Transverse colon (tissue), 4 donors: ENCODE data around the gene CRYAB. TPM values are rescaled to one million over a fixed set of nuclear protein-coding genes. Genes with fewer than 3 reads are reported as not detected.

Experiments used
- DNase-seq: peaks from one replicate; pipeline ENCODE4 v3.0.0-alpha.2; 2019
- H3K27ac ChIP-seq, 4 donors: fragments of 200-600 bp; sonication (generic); 2 replicates each; pipeline ENCODE4 v1.5.1; 2016 to 2018; ENCODE audit warnings: inconsistent platforms in 4 of 4
- H3K27me3 ChIP-seq: fragments of 200-600 bp; sonication (generic); 2 replicates; pipeline ENCODE4 v1.5.1; 2017; ENCODE audit warnings: inconsistent platforms
- H3K36me3 ChIP-seq, 4 donors: fragments of 200-600 bp; sonication (generic); 2 replicates each; pipeline ENCODE4 v1.5.1; 2017 to 2019; ENCODE audit warnings: inconsistent platforms in 4 of 4
- H3K4me1 ChIP-seq, 4 donors: fragments of 200-600 bp; sonication (generic); 2 replicates each; pipeline ENCODE4 v1.5.1; 2017 to 2020; ENCODE audit warnings: inconsistent platforms in 4 of 4
- H3K4me3 ChIP-seq, 4 donors: fragments of 200-600 bp; sonication (generic); 1 replicate in 1 of 4; 2 replicates in 3 of 4; pipeline versions ENCODE4 v1.5.1 to v1.6.1; 2017 to 2019; ENCODE audit warnings: inconsistent platforms in 4 of 4
- H3K9me3 ChIP-seq, 2 donors: fragments of 200-600 bp; sonication (generic); 2 replicates each; pipeline ENCODE4 v1.5.1; 2017 to 2019; ENCODE audit warnings: inconsistent platforms in 2 of 2
- CTCF ChIP-seq, 5 experiments: fragments of 200-600 bp in 3 of 5; fragments of 450-650 bp in 2 of 5; sonication (generic) in 3 of 5; IDR thresholded peaks; 1 replicate in 2 of 5; 2 replicates in 3 of 5; pipeline ENCODE4 v1.5.1; 2016 to 2017; ENCODE audit warnings: antibody characterized with exemption in 5 of 5, inconsistent platforms in 3 of 5, mild to moderate bottlenecking in 2 of 5, moderate library complexity in 1 of 5
- EP300 ChIP-seq: sonication (generic); formaldehyde crosslinking; IDR thresholded peaks from one replicate; pipeline ENCODE4 v1.6.1; 2017; ENCODE audit warnings: antibody characterized with exemption, low read depth
- POLR2A ChIP-seq: fragments of 450-650 bp; IDR thresholded peaks from one replicate; pipeline ENCODE4 v1.6.1; 2016; ENCODE audit warnings: antibody characterized with exemption, mild to moderate bottlenecking, moderate library complexity
- POLR2AphosphoS5 ChIP-seq, 3 donors: sonication (generic); formaldehyde crosslinking; IDR thresholded peaks; one replicate each; pipeline ENCODE4 v1.6.1; 2016; ENCODE audit warnings: antibody characterized with exemption in 3 of 3
- WGBS, 2 donors: methylation state at CpG; one replicate each; pipeline ENCODE4 v1.1.5; 2018; ENCODE audit warnings: low coverage in 1 of 2; 5-methylcytosine and 5-hydroxymethylcytosine counted together
- in situ Hi-C, 4 donors: fragments of 200-750 bp; cut with MboI; loops; one replicate each; pipeline versions ENCODE4 v1.15.0 to v1.15.1; 2017; ENCODE audit warnings: low sequenced_read_pairs in 3 of 4, low pct_ligation_motif_present in 1 of 4, low pct_unique_long_range_greater_than_20kb in 1 of 4
- intact Hi-C: fragments of 100-400 bp; cut with DNase I; formaldehyde crosslinking; loops from one replicate; pipeline ENCODE4 v1.15.1; 2023; ENCODE audit warnings: low total_unique reads
- total RNA-seq, 4 donors: library from RNA; depleted of rRNA; stranded (reverse); fragments of >200 nt; gene quantifications; one replicate each; pipeline ENCODE4 v1.1.0, GENCODE V29; 2016

CRYAB gene
- total RNA-seq, 4 donors from 2014 or later = 38.0 to 112 (median 68.2) TPM

DNA sequence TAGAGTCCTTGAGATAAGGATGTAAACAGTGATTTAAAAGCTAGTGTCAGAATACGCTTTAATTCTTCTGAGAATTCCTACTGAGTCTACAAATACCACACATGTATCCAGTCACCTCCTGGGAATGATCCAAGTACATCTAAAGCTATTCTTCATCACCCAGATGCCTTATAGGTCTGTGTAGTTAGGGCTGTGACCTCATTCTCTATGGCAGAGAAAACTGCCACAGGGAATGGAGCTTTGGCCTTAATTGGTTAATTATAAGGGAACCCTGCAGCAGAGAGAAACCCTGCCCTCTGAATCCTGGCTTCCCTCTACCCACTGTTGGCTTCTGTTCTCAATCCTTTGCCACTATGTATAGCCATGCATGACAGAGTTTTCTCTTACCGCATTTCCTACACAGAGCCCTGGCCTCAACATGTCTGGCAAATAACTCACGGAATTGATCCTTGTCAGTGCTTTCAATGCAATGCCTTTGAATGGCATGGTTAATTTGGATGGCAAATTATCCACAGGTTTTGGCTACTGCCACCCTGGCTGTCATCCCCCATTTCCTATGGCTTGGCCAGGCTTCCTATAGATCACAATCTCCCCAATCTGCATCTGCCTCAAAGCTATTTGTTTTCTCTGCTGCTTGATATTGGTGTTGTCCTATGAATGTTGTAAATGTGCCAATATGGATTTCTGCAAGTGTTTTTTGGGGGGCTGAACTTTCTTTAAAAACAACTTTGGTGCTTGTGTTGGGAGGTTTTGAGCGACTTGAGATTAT, 28.4 kb upstream of the CRYAB start:
- TF ChIP-seq EP300 (no peak), CTCF (IDR thresholded peaks at IDR 0.05) (no peak), POLR2A (no peak), POLR2AphosphoS5 (IDR thresholded peaks at IDR 0.05) (no peak)

GRCh38 chr11:111938687-111939160, 27.2 kb upstream of the CRYAB start:
- 35 to 44% methylated on average over 4 to 7 of the region's 7 CpGs for WGBS, 2 donors
- peaks cover 10 to 43% (median 29%) of the 10 kb centered on the region in 4 donors for H3K4me1 ChIP-seq
- H3K9me3 ChIP-seq = no peaks in the 10 kb centered on the region
- DNase-seq = no peak
- H3K27ac ChIP-seq = peak overlapping the region; percentile 78 to 90 (median 83)
- in situ Hi-C loops = loop anchor here in 1 of 4 donors (10.0 kb wide), 2 partner anchors 46 to 136 kb away; partner anchors contain the start of genes NKAPD1 and PIH1D2
- H3K27me3 ChIP-seq = no peaks in the 10 kb centered on the region
- intact Hi-C loops = loop anchor here (5.0 kb wide), 1 partner anchor 39 kb away; no protein-coding TSS in a partner anchor
- H3K4me3 ChIP-seq = peak overlapping the region in 1 of 4 donors; percentile 1
- TF ChIP-seq POLR2AphosphoS5 (IDR thresholded peaks at IDR 0.05) (no peak), CTCF (IDR thresholded peaks at IDR 0.05) (no peak), EP300 (no peak), POLR2A (no peak)
- no peaks in the 10 kb centered on the region for H3K36me3 ChIP-seq

More for the DNA sequence above, 28.4 kb upstream of the CRYAB start:
- no peaks in the 10 kb centered on the region for H3K27me3 ChIP-seq
- 87 to 91% methylated on average over 4 of the region's 4 CpGs for WGBS, 2 donors
- intact Hi-C loops = loop anchor here (5.0 kb wide), 1 partner anchor 37 kb away; no protein-coding TSS in a partner anchor
- no peak for DNase-seq
- no peak overlapping the region for H3K4me3 ChIP-seq
- peak overlapping the region; percentile 78 to 90 (median 83) for H3K27ac ChIP-seq
- in situ Hi-C loops = loop anchor here in 1 of 4 donors (10.0 kb wide), 2 partner anchors 45 to 135 kb away; partner anchors contain the start of genes NKAPD1 and PIH1D2
- H3K36me3 ChIP-seq = no peaks in the 10 kb centered on the region
- H3K9me3 ChIP-seq = no peaks in the 10 kb centered on the region
- peaks cover 10 to 49% (median 29%) of the 10 kb centered on the region in 4 donors for H3K4me1 ChIP-seq

DNA sequence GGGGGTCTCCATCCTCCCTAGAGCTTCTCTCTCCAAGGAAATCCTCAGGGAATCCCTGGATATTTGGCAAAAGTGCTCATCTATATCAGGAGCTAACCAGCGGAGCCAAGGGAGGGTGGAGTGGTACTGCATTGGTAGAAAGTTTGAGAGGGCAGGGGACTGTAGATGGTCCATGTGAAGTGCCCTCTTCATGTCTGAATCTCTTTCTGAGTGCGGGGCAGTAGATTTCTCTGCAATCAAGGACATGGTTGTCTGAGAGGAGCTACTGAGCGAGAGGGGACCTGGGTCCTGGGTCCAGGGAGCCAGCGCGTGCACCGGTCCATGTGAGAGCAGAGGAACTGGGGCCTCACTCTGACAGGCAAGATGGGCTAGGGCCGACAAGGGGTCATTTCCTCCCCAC, 26.3 kb upstream of the CRYAB start:
- intact Hi-C loops = loop anchor here (5.0 kb wide), 1 partner anchor 39 kb away; no protein-coding TSS in a partner anchor
- WGBS, 2 donors = 72 to 76% methylated on average over 5 to 6 of the region's 7 CpGs

GRCh38 chr11:111937461-111937769, 25.8 kb upstream of the CRYAB start:
- TF ChIP-seq POLR2A (no peak), EP300 (no peak), POLR2AphosphoS5 (IDR thresholded peaks at IDR 0.05) (no peak), CTCF (IDR thresholded peaks at IDR 0.05) (no peak)
- no peaks in the 10 kb centered on the region for H3K27me3 ChIP-seq
- peaks cover 10 to 43% (median 29%) of the 10 kb centered on the region in 4 donors for H3K4me1 ChIP-seq
- WGBS, 2 donors = 14% methylated on average over 9 of the region's 9 CpGs; no CpG with 5 or more reads in 1 of the 2 donors
- H3K9me3 ChIP-seq = no peaks in the 10 kb centered on the region
- in situ Hi-C loops (loop anchor here in 1 of 4 donors (10.0 kb wide), 2 partner anchors 47 to 137 kb away; partner anchors contain the start of genes NKAPD1 and PIH1D2), intact Hi-C loops (loop anchor here (5.0 kb wide), 1 partner anchor 40 kb away; no protein-coding TSS in a partner anchor)
- H3K4me3 ChIP-seq = peak overlapping the region; percentile 58 to 75 (median 72)
- DNase-seq = no peak
- no peaks in the 10 kb centered on the region for H3K36me3 ChIP-seq
- peak overlapping the region; percentile 78 to 90 (median 83) for H3K27ac ChIP-seq

More for the DNA sequence above, 26.3 kb upstream of the CRYAB start:
- H3K27me3 ChIP-seq = no peaks in the 10 kb centered on the region
- no peaks in the 10 kb centered on the region for H3K9me3 ChIP-seq
- DNase-seq = no peak
- H3K4me3 ChIP-seq = peak overlapping the region in 2 of 4 donors; percentile 68 to 75
- TF ChIP-seq POLR2AphosphoS5 (IDR thresholded peaks at IDR 0.05) (no peak), EP300 (no peak)
- peak overlapping the region; percentile 78 to 90 (median 83) for H3K27ac ChIP-seq
- H3K4me1 ChIP-seq = peaks cover 10 to 43% (median 29%) of the 10 kb centered on the region in 4 donors
- in situ Hi-C loops = loop anchor here in 1 of 4 donors (10.0 kb wide), 2 partner anchors 47 to 137 kb away; partner anchors contain the start of genes NKAPD1 and PIH1D2
- no peaks in the 10 kb centered on the region for H3K36me3 ChIP-seq
